Activated CD4-positive, alpha-beta T cell treated with anti-CD3 and anti-CD28 coated beads, Interleukin-2, amount 50 U/mL, for 4 hours (primary cell): ENCODE measurements around the gene STAG1.

Experiments
- DNase-seq, 2 experiments: peaks; one replicate each; pipeline ENCODE4 v3.0.0-alpha.2; 2020

STAG1 gene

DNA sequence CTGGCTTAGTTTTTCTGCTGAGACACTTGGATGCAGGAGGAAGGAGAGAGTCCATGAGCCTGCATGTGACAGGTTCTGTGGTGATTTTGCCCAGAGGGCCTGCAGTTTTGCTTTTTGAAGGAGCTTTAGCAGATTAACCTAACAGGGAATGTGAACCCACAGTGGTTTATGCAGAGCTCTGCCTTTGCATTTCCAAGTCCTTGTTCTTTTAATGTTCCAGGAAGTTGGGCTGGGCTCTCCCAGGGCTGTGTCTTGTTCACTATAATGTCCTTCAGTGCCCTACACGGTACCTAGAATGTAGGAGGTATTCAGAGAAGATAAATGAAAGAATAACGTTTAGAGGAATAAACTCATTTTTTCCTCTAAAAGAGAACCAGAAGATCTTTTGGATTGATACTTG, 451.7 kb downstream of the STAG1 start:
- DNase-seq, result no peak

- no peak for DNase-seq
These were observed 454.4 kb downstream of the STAG1 start for GRCh38 chr3:136297826-136298225.

DNA sequence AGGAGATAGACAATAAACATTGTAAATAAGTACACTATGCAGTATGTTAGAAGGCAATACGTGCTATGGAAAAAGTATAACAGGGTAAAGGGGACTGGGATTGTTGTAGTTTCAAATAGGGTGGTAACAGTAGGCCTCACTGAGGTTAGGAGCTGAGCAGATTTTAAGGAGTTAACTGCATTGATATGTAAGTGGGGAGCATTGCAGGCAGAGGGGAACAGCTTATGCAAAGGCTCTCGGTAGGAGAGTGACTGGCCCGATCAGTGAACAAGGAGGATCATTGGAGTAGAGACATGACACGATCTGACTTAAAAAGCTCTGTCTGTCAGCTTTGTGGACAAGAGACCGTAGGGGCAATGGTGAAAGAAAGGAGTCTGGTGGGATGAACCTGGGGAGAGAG, 455.2 kb downstream of the STAG1 start:
- no peak for DNase-seq

DNA sequence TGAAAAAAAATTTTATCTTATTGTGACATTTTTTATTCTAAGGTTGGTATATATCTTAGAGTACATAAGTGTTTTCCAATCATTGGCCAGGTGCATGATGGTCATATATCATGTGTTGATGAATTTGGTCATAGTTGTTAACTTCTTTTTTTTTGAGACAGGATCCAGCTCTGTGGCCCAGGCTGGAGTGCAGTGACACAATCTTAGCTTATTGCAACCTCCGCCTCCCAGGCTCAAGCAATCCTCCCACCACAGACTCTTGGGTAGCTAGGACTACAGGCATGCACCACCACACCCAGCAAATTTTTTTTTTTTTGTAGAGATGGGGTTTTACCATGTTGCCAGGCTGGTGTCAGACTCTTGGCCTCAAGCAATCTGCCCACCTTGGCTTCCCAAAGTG, 458.0 kb downstream of the STAG1 start:
- DNase-seq, result no peak

DNA sequence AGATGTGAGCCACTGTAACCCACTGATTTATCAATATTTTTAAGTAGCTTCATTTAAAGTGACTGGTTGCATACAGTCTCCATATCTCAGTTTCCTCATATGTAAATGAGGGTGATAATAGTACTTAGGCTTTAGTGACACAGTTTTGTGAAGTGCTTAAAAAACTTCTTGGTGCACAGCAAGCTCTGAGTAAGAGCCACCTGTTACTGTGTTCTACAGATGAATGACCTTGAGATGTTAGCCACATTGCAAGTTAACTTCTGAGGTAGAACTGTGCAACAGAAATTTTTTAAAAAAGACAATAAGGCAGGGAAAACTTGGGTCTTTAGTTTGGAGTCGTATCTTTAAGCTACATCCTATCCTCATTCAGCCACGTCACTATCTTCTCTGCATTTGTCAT, 458.9 kb downstream of the STAG1 start:
- DNase-seq, result no peak

GRCh38 chr3:136292500-136292899, 459.7 kb downstream of the STAG1 start:
- DNase-seq, result no peak

DNA sequence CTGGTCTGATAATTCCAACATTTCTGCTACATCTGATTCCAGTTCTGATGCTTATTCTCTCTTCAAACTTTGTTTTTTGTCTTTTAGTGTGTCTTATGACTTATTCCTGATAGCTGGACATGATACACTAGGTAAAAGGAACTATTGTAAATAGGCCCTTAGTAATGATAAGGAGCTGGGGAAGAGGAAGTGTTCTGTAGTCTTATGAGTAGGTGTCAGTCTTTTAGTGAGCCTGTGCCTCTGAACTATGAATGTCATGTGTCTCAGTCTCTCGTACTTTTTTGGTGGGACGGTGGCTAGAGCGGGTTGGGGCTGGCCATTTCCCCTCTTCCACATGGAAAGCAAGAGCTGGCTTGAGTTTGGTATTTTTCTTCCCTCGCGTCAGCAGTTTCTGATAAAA, 460.9 kb downstream of the STAG1 start:
- no peak for DNase-seq
